ENCODE measurements around the gene TRMT61B.
A peak's percentile ranks its signal among the peaks of the same experiment; 100 is the strongest.

The TRMT61B gene

GRCh38 chr2:28870146-28870891 lies at the start of gene TRMT61B:
TSS of gene TRMT61B (minus strand) at chr2:28870309. CDS start at chr2:28870277, 32 bp downstream.
- DNase-seq (ENCODE audit: low read depth), result peak; percentile 87
- peak within 1 kb of the TSS; percentile 72 for H3K4me3 ChIP-seq (ENCODE audit: low read depth, low read length)

DNA sequence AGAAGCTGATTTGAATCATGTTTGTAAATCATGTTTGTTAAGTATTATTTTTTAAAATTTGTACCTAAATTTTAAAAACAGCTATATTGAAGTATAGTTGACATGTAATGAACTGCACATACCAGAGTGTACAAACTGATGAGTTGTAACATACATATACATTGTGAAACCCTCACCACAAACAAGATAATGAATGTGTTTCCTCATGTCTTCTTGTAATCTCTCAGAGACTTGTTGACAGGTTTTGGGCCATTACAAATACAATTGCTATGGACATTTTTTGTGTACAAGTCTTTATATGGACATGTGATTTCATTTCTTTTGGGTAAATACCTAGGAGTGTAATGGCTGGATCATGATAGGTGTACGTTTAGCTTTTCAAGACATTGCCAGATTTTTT lies 45.8 kb upstream of the TRMT61B start:
- peak; percentile 31 for DNase-seq (ENCODE audit: low read depth)
- H3K4me3 ChIP-seq (ENCODE audit: low read depth, low read length), result no peak overlapping the region

- no peak overlapping the region for H3K4me3 ChIP-seq (ENCODE audit: low read depth, low read length)
- no peak for DNase-seq (ENCODE audit: low read depth)
Measured at GRCh38 chr2:28909655-28910353, 39.7 kb upstream of the TRMT61B start.

DNA sequence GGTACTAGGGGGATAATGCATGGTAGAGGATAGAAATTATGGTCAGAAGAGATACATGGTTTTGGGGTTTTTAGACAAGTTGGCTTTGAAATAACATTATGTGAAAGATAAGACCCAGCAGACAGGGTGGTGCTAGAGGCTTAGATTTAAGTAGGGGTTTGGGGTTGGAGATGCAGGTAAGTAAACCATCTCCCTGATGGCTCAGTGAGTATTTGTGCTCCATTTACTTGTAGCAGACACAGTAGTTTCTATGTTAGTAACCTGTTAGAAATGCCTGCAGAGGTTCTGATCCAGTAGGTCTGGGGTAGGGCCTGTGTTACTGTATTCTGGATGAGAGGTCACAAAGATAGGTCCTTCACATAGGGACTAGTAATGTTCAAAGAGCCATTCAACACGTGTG lies 38.1 kb upstream of the TRMT61B start:
- DNase-seq (ENCODE audit: low read depth), result no peak
- no peak overlapping the region for H3K4me3 ChIP-seq (ENCODE audit: low read depth, low read length)

- no peak for DNase-seq (ENCODE audit: low read depth)
- H3K4me3 ChIP-seq (ENCODE audit: low read depth, low read length), result no peak overlapping the region
Measured at GRCh38 chr2:28906821-28907220, 36.7 kb upstream of the TRMT61B start.

- H3K4me3 ChIP-seq (ENCODE audit: low read depth, low read length), result no peak overlapping the region
- no peak for DNase-seq (ENCODE audit: low read depth)
Measured at GRCh38 chr2:28906376-28906775, 36.3 kb upstream of the TRMT61B start.

- DNase-seq (ENCODE audit: low read depth), result no peak
- no peak overlapping the region for H3K4me3 ChIP-seq (ENCODE audit: low read depth, low read length)
Measured at GRCh38 chr2:28905533-28905932, 35.4 kb upstream of the TRMT61B start.

- DNase-seq (ENCODE audit: low read depth), result no peak
- no peak overlapping the region for H3K4me3 ChIP-seq (ENCODE audit: low read depth, low read length)
Measured at GRCh38 chr2:28904802-28905457, 34.8 kb upstream of the TRMT61B start.

- no peak for DNase-seq (ENCODE audit: low read depth)
- H3K4me3 ChIP-seq (ENCODE audit: low read depth, low read length), result no peak overlapping the region
Measured at GRCh38 chr2:28904295-28904694, 34.2 kb upstream of the TRMT61B start.

DNA sequence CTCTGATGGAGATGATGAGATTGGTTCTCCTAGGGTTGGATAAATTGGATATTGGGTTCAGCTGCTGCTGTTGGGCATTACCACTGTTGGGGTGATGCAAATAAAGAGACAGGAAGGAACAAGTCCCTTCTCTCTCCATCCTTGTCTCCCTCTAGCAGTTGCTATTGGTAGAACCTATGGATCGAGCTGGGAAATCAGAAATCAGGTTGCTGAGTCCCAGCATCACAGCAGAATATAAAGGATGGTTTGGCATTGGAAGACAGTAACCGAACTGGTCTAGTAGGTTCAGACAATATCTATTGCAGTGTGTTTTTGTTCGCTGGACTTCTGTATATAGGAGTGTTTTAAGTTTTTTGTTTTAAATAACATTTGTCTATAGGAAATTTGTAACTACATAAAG lies 32.5 kb upstream of the TRMT61B start:
- DNase-seq (ENCODE audit: low read depth), result no peak
- H3K4me3 ChIP-seq (ENCODE audit: low read depth, low read length), result no peak overlapping the region

DNA sequence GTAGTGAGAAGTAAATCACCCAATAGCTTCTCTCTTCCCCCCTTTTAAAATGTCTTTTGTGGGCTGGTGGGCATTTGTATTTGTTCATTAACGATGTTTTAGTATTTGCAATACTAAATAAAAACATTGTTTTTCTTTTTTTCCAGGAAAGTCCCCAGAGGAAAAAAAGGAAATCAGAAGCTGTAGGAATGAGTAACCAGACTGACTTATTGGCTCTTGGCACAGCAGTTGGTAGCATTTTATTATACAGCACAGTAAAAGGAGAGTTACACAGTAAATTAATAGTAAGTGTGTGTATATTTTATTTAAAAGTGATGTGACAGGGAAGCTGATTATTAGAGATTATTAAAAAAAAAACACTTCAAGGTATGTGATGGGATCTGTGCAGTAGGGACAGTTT lies 31.7 kb upstream of the TRMT61B start:
- DNase-seq (ENCODE audit: low read depth), result no peak
- no peak overlapping the region for H3K4me3 ChIP-seq (ENCODE audit: low read depth, low read length)

GRCh38 chr2:28901202-28901601 lies 31.1 kb upstream of the TRMT61B start:
- H3K4me3 ChIP-seq (ENCODE audit: low read depth, low read length), result no peak overlapping the region

GRCh38 chr2:28898048-28898447 lies 27.9 kb upstream of the TRMT61B start:
- no peak for DNase-seq (ENCODE audit: low read depth)
- no peak overlapping the region for H3K4me3 ChIP-seq (ENCODE audit: low read depth, low read length)

More at GRCh38 chr2:28901202-28901601, 31.1 kb upstream of the TRMT61B start:
- DNase-seq (ENCODE audit: low read depth), result no peak

- H3K4me3 ChIP-seq (ENCODE audit: low read depth, low read length), result no peak overlapping the region
- DNase-seq (ENCODE audit: low read depth), result no peak
Measured at GRCh38 chr2:28896906-28897305, 26.8 kb upstream of the TRMT61B start.

DNA sequence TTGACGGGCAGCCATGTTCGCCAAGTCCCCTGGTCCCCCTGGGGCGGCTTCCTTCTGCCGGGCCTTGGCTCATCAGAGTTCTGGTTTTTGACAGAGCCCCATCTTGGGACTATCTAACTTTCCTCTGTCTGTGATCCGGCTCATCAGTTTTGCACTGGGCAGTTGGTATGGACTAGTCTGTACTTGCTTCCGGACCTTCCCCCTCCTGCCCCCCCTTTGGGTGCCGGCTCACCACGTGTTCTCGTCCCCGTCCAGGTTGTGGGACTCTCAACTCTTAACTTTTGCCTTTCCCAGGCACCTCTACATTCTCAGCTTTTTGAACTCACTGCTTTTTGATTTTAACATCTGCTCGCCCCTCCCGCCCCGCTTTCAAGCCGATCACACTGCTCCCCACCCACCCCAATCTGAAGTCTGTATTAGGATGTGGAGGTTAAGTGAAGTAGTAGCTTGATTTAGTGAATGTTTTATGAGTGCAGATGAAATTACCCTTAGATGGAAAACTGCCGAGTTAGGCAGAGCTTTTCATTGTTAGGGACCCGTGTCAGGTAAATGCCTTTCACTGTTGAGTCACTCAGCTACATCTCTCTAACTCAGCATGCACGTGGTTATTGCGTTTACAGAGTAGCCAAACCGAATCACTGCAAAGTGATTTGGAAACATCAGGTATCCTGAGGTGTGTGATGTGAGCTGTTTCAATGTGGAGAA lies 25.2 kb upstream of the TRMT61B start:
- H3K4me3 ChIP-seq (ENCODE audit: low read depth, low read length), result peak overlapping the region; percentile 88
- DNase-seq (ENCODE audit: low read depth), result no peak

- DNase-seq (ENCODE audit: low read depth), result peak; percentile 97
- peak within 1 kb of the TSS; percentile 88 for H3K4me3 ChIP-seq (ENCODE audit: low read depth, low read length)
Measured at GRCh38 chr2:28894470-28895188, 24.5 kb upstream of the TRMT61B start, which contains the start of gene WDR43. TSS of gene WDR43 (plus strand) at chr2:28894667. CDS start at chr2:28894699, 32 bp downstream.

- H3K4me3 ChIP-seq (ENCODE audit: low read depth, low read length), result no peak overlapping the region
- DNase-seq (ENCODE audit: low read depth), result no peak
Measured at GRCh38 chr2:28893488-28893887, 23.4 kb upstream of the TRMT61B start.

DNA sequence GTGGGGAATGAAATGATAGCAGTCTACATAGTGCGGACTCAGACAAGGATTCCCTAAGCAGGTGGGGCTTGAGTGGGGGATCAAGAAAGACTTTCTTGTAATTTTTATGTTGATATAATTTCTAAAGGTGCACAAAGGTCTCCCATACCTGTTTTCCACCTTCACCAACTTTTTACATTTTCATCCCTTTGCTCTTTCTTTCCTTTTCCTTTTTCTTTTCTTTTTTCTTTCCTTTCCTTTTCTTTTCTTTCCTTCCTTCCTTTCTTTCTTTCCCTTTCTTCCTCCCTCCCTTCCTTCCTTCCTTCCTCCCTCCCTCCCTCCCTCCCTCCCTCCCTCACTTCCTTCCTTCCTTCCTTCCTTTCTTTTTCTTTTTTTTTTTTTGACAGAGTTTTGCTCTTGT lies 10.1 kb upstream of the TRMT61B start:
- H3K4me3 ChIP-seq (ENCODE audit: low read depth, low read length), result no peak overlapping the region
- DNase-seq (ENCODE audit: low read depth), result no peak

- DNase-seq (ENCODE audit: low read depth), result no peak
- H3K4me3 ChIP-seq (ENCODE audit: low read depth, low read length), result no peak overlapping the region
Measured at GRCh38 chr2:28871620-28872019, 1.5 kb upstream of the TRMT61B start.

Data from skeletal muscle cell (primary cell).